Stimulated activated CD8-positive, alpha-beta memory T cell treated with anti-CD3 and anti-CD28 coated beads, Interleukin-15, amount 100 ng/mL, for 48 hours (primary cell): ENCODE measurements around the gene BRSK2.
"Not testable (repeated sequence)": the region's sequence is repeated elsewhere in the genome, so short reads cannot be mapped to it uniquely, and the experiment has no call there.

Experiments
- DNase-seq, 2 donors: peaks; one replicate each; pipeline ENCODE4 v3.0.0-alpha.2; 2020; ENCODE audit warnings: low read depth in 2 of 2

Gene BRSK2

GRCh38 chr11:1389932-1390568 is at the start of gene BRSK2:
Gene BRSK2, plus strand, starts transcription at chr11:1389934. Its CDS starts 351 bp downstream, at chr11:1390285.
- no peak for DNase-seq

- DNase-seq = no peak
Observed at GRCh38 chr11:1340111-1340510, 49.6 kb upstream of the BRSK2 start.

GRCh38 chr11:1341226-1341625 is 48.5 kb upstream of the BRSK2 start:
- not testable (repeated sequence) for DNase-seq

GRCh38 chr11:1341928-1342524 is 47.7 kb upstream of the BRSK2 start:
- no peak for DNase-seq

GRCh38 chr11:1342946-1343345 is 46.8 kb upstream of the BRSK2 start:
- DNase-seq = no peak

- no peak for DNase-seq
Observed at GRCh38 chr11:1343391-1344055, 46.2 kb upstream of the BRSK2 start.

GRCh38 chr11:1344056-1344635 is 45.6 kb upstream of the BRSK2 start:
- DNase-seq = no peak

GRCh38 chr11:1345737-1346513 is 43.8 kb upstream of the BRSK2 start:
- no peak for DNase-seq

- no peak for DNase-seq
Observed at GRCh38 chr11:1346669-1347390, 42.9 kb upstream of the BRSK2 start.

- not testable (repeated sequence) for DNase-seq
Observed at GRCh38 chr11:1347411-1347999, 42.2 kb upstream of the BRSK2 start.

- DNase-seq = no peak
Observed at GRCh38 chr11:1348146-1348795, 41.5 kb upstream of the BRSK2 start.

- DNase-seq = no peak
Observed at GRCh38 chr11:1348796-1349326, 40.9 kb upstream of the BRSK2 start.

- no peak for DNase-seq
Observed at GRCh38 chr11:1349327-1350041, 40.2 kb upstream of the BRSK2 start.

- DNase-seq = no peak
Observed at GRCh38 chr11:1350086-1350725, 39.5 kb upstream of the BRSK2 start.

GRCh38 chr11:1351278-1351937 is 38.3 kb upstream of the BRSK2 start:
- no peak for DNase-seq

GRCh38 chr11:1352696-1353382 is 36.9 kb upstream of the BRSK2 start:
- DNase-seq = no peak

- DNase-seq = no peak
Observed at GRCh38 chr11:1353383-1354124, 36.2 kb upstream of the BRSK2 start.
